IMR-90 (cell line): ENCODE data around the gene TBC1D3B. TPM values are rescaled to one million over a fixed set of nuclear protein-coding genes. Genes with fewer than 3 reads are reported as not detected.

ENCODE experiments used
- ATAC-seq: fragments of 200-7000 bp; cut with Tn5 transposase; 2 replicates; pipeline ENCODE4 v1.9.1; 2020; ENCODE audit warnings: low read depth, mild to moderate bottlenecking, moderate library complexity
- BruUV-seq: library from RNA; stranded (reverse); fragments of 400-500 nt; replicated peaks from 2 replicates; lab custom pipeline; 2021; lab: Mats Ljungman, UMichigan
- CTCF ChIA-PET: fragments of 300-600 bp; formaldehyde crosslinking; extraction: SDS; loops from one replicate; lab custom pipeline; 2021; ENCODE audit warnings: antibody characterized with exemption; lab: Yijun Ruan, JAX
- POLR2A ChIA-PET: fragments of 300-600 bp; sonication (Branson Sonifier 250); formaldehyde crosslinking; loops from one replicate; lab custom pipeline; 2022; ENCODE audit warnings: antibody characterized with exemption; ENCODE audit not compliant: unreplicated experiment; lab: Charles Lee
- DNase-seq: peaks from one replicate; pipeline ENCODE4 v3.0.0; 2013
- H2AFZ ChIP-seq: replicated peaks from 2 replicates; pipeline ENCODE3; 2013; ENCODE audit warnings: low read length, mild to moderate bottlenecking; ENCODE audit not compliant: poor library complexity
- H2AK5ac ChIP-seq: 2 replicates; pipeline ENCODE4 v1.6.1; 2013; ENCODE audit warnings: low read depth, low read length, inconsistent platforms
- H2AK9ac ChIP-seq: replicated peaks from 2 replicates; pipeline ENCODE3; 2013; ENCODE audit warnings: mild to moderate bottlenecking, low read depth, low read length, moderate library complexity; ENCODE audit not compliant: poor library complexity
- H2BK120ac ChIP-seq: 2 replicates; pipeline ENCODE4 v1.6.1; 2013; ENCODE audit warnings: low read depth, low read length, inconsistent platforms
- H2BK15ac ChIP-seq: 3 replicates; pipeline ENCODE4 v1.6.1; 2013; ENCODE audit warnings: low read depth, low read length, inconsistent platforms
- H2BK20ac ChIP-seq: 2 replicates; pipeline ENCODE4 v1.6.1; 2013; ENCODE audit warnings: low read depth, mild to moderate bottlenecking, inconsistent platforms, low read length, moderate library complexity
- H2BK5ac ChIP-seq: 2 replicates; pipeline ENCODE4 v1.6.1; 2013; ENCODE audit warnings: mild to moderate bottlenecking, low read depth, low read length, inconsistent platforms; ENCODE audit not compliant: poor library complexity, severe bottlenecking
- H3K14ac ChIP-seq: replicated peaks from 2 replicates; pipeline ENCODE4 v1.6.1; 2013; ENCODE audit warnings: low read depth, low read length, inconsistent platforms
- H3K18ac ChIP-seq: 2 replicates; pipeline ENCODE4 v1.6.1; 2013; ENCODE audit warnings: low read depth, low read length, control low read depth
- H3K23ac ChIP-seq: 2 replicates; pipeline ENCODE4 v1.6.1; 2013; ENCODE audit warnings: low read depth, low read length, inconsistent platforms
- H3K27ac ChIP-seq: 2 replicates; pipeline ENCODE4 v1.5.1; 2013; ENCODE audit warnings: mild to moderate bottlenecking, control low read depth, low read length; ENCODE audit not compliant: insufficient read depth
- H3K27me3 ChIP-seq: 2 replicates; pipeline ENCODE4 v1.6.1; 2013; ENCODE audit warnings: low read length; ENCODE audit not compliant: control insufficient read depth, insufficient read depth
- H3K36me3 ChIP-seq: 2 replicates; pipeline ENCODE4 v1.6.1; 2013; ENCODE audit warnings: low read length, mixed read lengths; ENCODE audit not compliant: control insufficient read depth, insufficient read depth
- H3K4ac ChIP-seq: 2 replicates; pipeline ENCODE4 v1.6.1; 2013; ENCODE audit warnings: low read depth, low read length, inconsistent platforms
- H3K4me1 ChIP-seq: 2 replicates; pipeline ENCODE4 v1.6.1; 2013; ENCODE audit warnings: low read length, mixed read lengths; ENCODE audit not compliant: control insufficient read depth, insufficient read depth
- H3K4me2 ChIP-seq: 2 replicates; pipeline ENCODE4 v1.6.1; 2013; ENCODE audit warnings: low read depth, mild to moderate bottlenecking, control low read depth, low read length, moderate library complexity
- H3K4me3 ChIP-seq: 2 replicates; pipeline ENCODE4 v1.5.1; 2013; ENCODE audit warnings: low read depth, mild to moderate bottlenecking, control low read depth, low read length, moderate library complexity; ENCODE audit not compliant: insufficient read depth
- H3K56ac ChIP-seq: 2 replicates; pipeline ENCODE4 v1.6.1; 2013; ENCODE audit warnings: low read length, inconsistent platforms; ENCODE audit not compliant: insufficient read depth; ENCODE audit errors: extremely low read depth
- H3K79me1 ChIP-seq, 2 experiments: 2 replicates each; pipeline ENCODE4 v1.6.1; 2013; ENCODE audit warnings: low read length in 2 of 2, inconsistent platforms in 1 of 2, low read depth in 1 of 2
- H3K9ac ChIP-seq: 2 replicates; pipeline ENCODE4 v1.6.1; 2013; ENCODE audit warnings: low read depth, low read length, control low read depth
- H3K9me1 ChIP-seq: 2 replicates; pipeline ENCODE4 v1.6.1; 2013; ENCODE audit warnings: low read length, inconsistent platforms; ENCODE audit not compliant: insufficient read depth
- H3K9me3 ChIP-seq: 2 replicates; pipeline ENCODE4 v1.6.1; 2013; ENCODE audit warnings: low read length; ENCODE audit not compliant: control insufficient read depth, insufficient read depth
- H4K20me1 ChIP-seq: 2 replicates; pipeline ENCODE4 v1.6.1; 2013; ENCODE audit warnings: low read length, inconsistent platforms; ENCODE audit not compliant: insufficient read depth
- H4K5ac ChIP-seq: 2 replicates; pipeline ENCODE4 v1.6.1; 2013; ENCODE audit warnings: mild to moderate bottlenecking, low read depth, low read length, control low read depth
- H4K8ac ChIP-seq, 2 experiments: 2 replicates each; pipeline ENCODE4 v1.6.1; 2013; ENCODE audit warnings: low read depth in 2 of 2, low read length in 2 of 2, control low read depth in 1 of 2, inconsistent platforms in 1 of 2
- H4K91ac ChIP-seq: 2 replicates; pipeline ENCODE4 v1.6.1; 2013; ENCODE audit warnings: low read depth, low read length, inconsistent platforms; ENCODE audit not compliant: insufficient read depth
- BHLHE40 ChIP-seq: fragments of 150-350 bp; IDR thresholded peaks from 2 replicates; pipeline ENCODE4 v1.6.1; 2016; ENCODE audit warnings: mild to moderate bottlenecking, low read depth, low read length
- CEBPB ChIP-seq: IDR thresholded peaks from 2 replicates; pipeline ENCODE4 v1.6.1; 2012; ENCODE audit warnings: low read depth, low read length, improper control_type of control experiment
- CHD1 ChIP-seq: IDR thresholded peaks from 2 replicates; pipeline ENCODE4 v1.6.1; 2012; ENCODE audit warnings: low read depth, low read length, improper control_type of control experiment
- CTCF ChIP-seq: conservative IDR thresholded peaks from 2 replicates; pipeline ENCODE4 v1.5.1; 2012; ENCODE audit warnings: mild to moderate bottlenecking, low read depth, low read length, improper control_type of control experiment
- ELK1 ChIP-seq: fragments of 150-350 bp; IDR thresholded peaks from 2 replicates; pipeline ENCODE4 v1.6.1; 2016; ENCODE audit warnings: low read depth, mild to moderate bottlenecking, low read length, moderate library complexity, borderline replicate concordance
- FOS ChIP-seq: fragments of 150-350 bp; IDR thresholded peaks from 2 replicates; pipeline ENCODE4 v1.6.1; 2016; ENCODE audit warnings: low read depth, low read length
- MAFK ChIP-seq: IDR thresholded peaks from 2 replicates; pipeline ENCODE4 v1.6.1; 2012; ENCODE audit warnings: low read depth, low read length, improper control_type of control experiment
- MAZ ChIP-seq: IDR thresholded peaks from 2 replicates; pipeline ENCODE4 v1.6.1; 2012; ENCODE audit warnings: low read depth, mild to moderate bottlenecking, low read length, improper control_type of control experiment, moderate library complexity, borderline replicate concordance
- MXI1 ChIP-seq: IDR thresholded peaks from 2 replicates; pipeline ENCODE4 v1.6.1; 2012; ENCODE audit warnings: low read depth, mild to moderate bottlenecking, low read length, moderate library complexity, borderline replicate concordance
- NFE2L2 ChIP-seq: fragments of 150-350 bp; IDR thresholded peaks from 2 replicates; pipeline ENCODE4 v1.6.1; 2016; ENCODE audit warnings: low read depth, mild to moderate bottlenecking, low read length
- POLR2A ChIP-seq: IDR thresholded peaks from 2 replicates; pipeline ENCODE4 v1.6.1; 2012; ENCODE audit warnings: mild to moderate bottlenecking, low read depth, low read length
- RAD21 ChIP-seq: IDR thresholded peaks from 2 replicates; pipeline ENCODE4 v1.6.1; 2012; ENCODE audit warnings: low read length, improper control_type of control experiment
- RCOR1 ChIP-seq: IDR thresholded peaks from 2 replicates; pipeline ENCODE4 v1.6.1; 2012; ENCODE audit warnings: mild to moderate bottlenecking, low read length, improper control_type of control experiment; ENCODE audit not compliant: insufficient replicate concordance
- RFX5 ChIP-seq: IDR thresholded peaks from 2 replicates; pipeline ENCODE4 v1.8.0; 2012; ENCODE audit warnings: low read depth, mild to moderate bottlenecking, low read length, moderate library complexity
- SMC3 ChIP-seq: fragments of 150-350 bp; IDR thresholded peaks from 2 replicates; pipeline ENCODE4 v1.6.1; 2016; ENCODE audit warnings: low read depth, mild to moderate bottlenecking, antibody characterized with exemption, low read length, moderate library complexity
- USF2 ChIP-seq: fragments of 150-350 bp; IDR thresholded peaks from 2 replicates; pipeline ENCODE4 v1.6.1; 2017; ENCODE audit warnings: mild to moderate bottlenecking, antibody characterized with exemption, low read length, low read depth
- dilution Hi-C: fragments of 300-500 bp; cut with HindIII; formaldehyde crosslinking; loops from one replicate; pipeline ENCODE4 v1.14.3; 2018; ENCODE audit warnings: low sequenced_read_pairs; ENCODE audit not compliant: unreplicated experiment
- in situ Hi-C: fragments of 300-500 bp; cut with MboI; formaldehyde crosslinking; loops from 3 replicates; pipeline ENCODE4 v1.14.3; 2019; ENCODE audit warnings: low sequenced_read_pairs, inconsistent platforms, mixed read lengths
- intact Hi-C: fragments of 100-400 bp; cut with micrococcal nuclease; formaldehyde crosslinking; loops from 2 replicates; pipeline ENCODE4 v1.10.0; 2022
- polyA plus RNA-seq, 3 experiments: library from polyadenylated mRNA; depleted of rRNA; stranded (reverse); fragments of >200 nt; gene quantifications; 2 replicates each; pipeline ENCODE4 v1.2.3, GENCODE V29; 2012; ENCODE audit warnings: low replicate concordance in 1 of 3
- total RNA-seq: library from RNA; depleted of rRNA; stranded (reverse); fragments of >200 nt; gene quantifications from 2 replicates; pipeline ENCODE4 v1.2.3, GENCODE V29; 2012

Gene TBC1D3B
- total and polyA plus RNA-seq, 2 of the 4 experiments (the other 2 are of a cell fraction), result 0.94 TPM; not detected in 1

- H3K9me1 ChIP-seq, result no peaks in the 10 kb centered on the region
- no peak overlapping the region for H2BK15ac ChIP-seq
- ChIA-PET CTCF (no interaction called here), POLR2A (no interaction called here)
- H2AK9ac ChIP-seq, result no peak overlapping the region
- H4K5ac ChIP-seq, result no peak overlapping the region
- no peaks in the 10 kb centered on the region for H3K36me3 ChIP-seq
- H4K91ac ChIP-seq, result no peak overlapping the region
- H2AK5ac ChIP-seq, result no peak overlapping the region
- H3K4ac ChIP-seq, result no peak overlapping the region
- no peak for TF ChIP-seq SMC3
- TF ChIP-seq USF2, result no peak
- TF ChIP-seq RAD21, result no peak
- no peak for TF ChIP-seq CHD1
- no peak for TF ChIP-seq MAZ
- TF ChIP-seq MXI1, result no peak
- TF ChIP-seq CEBPB, result no peak
- TF ChIP-seq POLR2A, result no peak
- TF ChIP-seq BHLHE40, result no peak
- TF ChIP-seq CTCF, result no peak
- no peak for TF ChIP-seq RFX5
- no peak for TF ChIP-seq RCOR1
- TF ChIP-seq ELK1, result no peak
- TF ChIP-seq MAFK, result no peak
- no peak for TF ChIP-seq FOS
- no peak for TF ChIP-seq NFE2L2
- H3K4me2 ChIP-seq, result no peak overlapping the region
- H3K27me3 ChIP-seq, result peaks cover 3% of the 10 kb centered on the region
- H3K23ac ChIP-seq, result no peak overlapping the region
- no peak overlapping the region for H4K8ac ChIP-seq
- H2AFZ ChIP-seq, result no peak overlapping the region
- intact Hi-C loops, result loop anchor here (10.0 kb wide), 1 partner anchor 77 kb away; the partner anchor contains the start of gene CCL18
- no peak overlapping the region for H2BK120ac ChIP-seq
- DNase-seq, result no peak
- no peak overlapping the region for H3K27ac ChIP-seq
- in situ Hi-C loops, result no loop called here
- H3K4me3 ChIP-seq, result no peak overlapping the region
- no peaks in the 10 kb centered on the region for H4K20me1 ChIP-seq
- no peak overlapping the region for H2BK5ac ChIP-seq
- no peak overlapping the region for H3K56ac ChIP-seq
- H3K14ac ChIP-seq, result no peak overlapping the region
- H3K18ac ChIP-seq, result no peak overlapping the region
- no peaks in the 10 kb centered on the region for H3K9me3 ChIP-seq
- ATAC-seq, result no peak
- H3K4me1 ChIP-seq, result no peaks in the 10 kb centered on the region
- dilution Hi-C loops, result no loop called here
- H3K79me1 ChIP-seq, result no peaks in the 10 kb centered on the region
- BruUV-seq, result no TSS peak
- no peak overlapping the region for H2BK20ac ChIP-seq
- no peak overlapping the region for H3K9ac ChIP-seq
Observed at GRCh38 chr17:36142235-36142634, 34.2 kb downstream of the TBC1D3B start.
